ENCODE measurements around the gene NDC80. TPM values are rescaled to one million over a fixed set of nuclear protein-coding genes. Genes with fewer than 3 reads are reported as not detected.
"Not testable (repeated sequence)": the region's sequence is repeated elsewhere in the genome, so short reads cannot be mapped to it uniquely, and the experiment has no call there.

NDC80 gene
- total RNA-seq, 1 experiment from 2014 or later, result 36.0 TPM

GRCh38 chr18:2657788-2658458 lies 86.6 kb downstream of the NDC80 start:
- POLR2A ChIA-PET, result interaction anchor here (0.6 to 0.7 kb wide), 4 partner anchors 11 to 95 kb away, joined by 3 to 6 read pairs (median 4); no protein-coding TSS in a partner anchor

DNA sequence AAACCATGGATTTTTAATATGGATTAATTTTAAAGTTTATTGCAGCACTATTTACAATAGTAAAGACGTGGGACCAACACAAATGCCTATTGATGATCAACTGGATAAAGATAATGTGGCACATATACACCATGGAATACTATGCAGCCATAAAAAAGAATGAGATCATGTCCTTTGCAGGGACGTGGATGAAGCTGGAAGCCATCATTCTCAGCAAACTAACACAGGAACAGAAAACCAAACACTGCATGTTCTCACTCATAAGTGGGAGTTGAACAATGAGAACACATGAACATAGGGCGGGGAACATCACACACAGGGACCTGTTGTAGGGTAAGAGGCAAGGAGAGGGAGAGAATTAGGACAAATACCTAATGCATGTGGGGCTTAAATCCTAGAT lies 89.5 kb downstream of the NDC80 start:
- in situ Hi-C loops (cut with HindIII; ENCODE audit: low pct_unique_long_range_greater_than_20kb, low sequenced_read_pairs); H3K4me3 ChIP-seq (ENCODE audit: low read depth in 2 of 2, low read length in 2 of 2); intact Hi-C loops (cut with micrococcal nuclease; ENCODE audit: unreplicated experiment); H3K27me3 ChIP-seq (ENCODE audit: control insufficient read depth, insufficient read depth, low read length); ATAC-seq; H3K27ac ChIP-seq (ENCODE audit: low read length); CTCF ChIA-PET; DNase-seq (ENCODE audit: low read depth, low spot score); BruUV-seq (replicated peaks); POLR2A ChIA-PET; H3K9me3 ChIP-seq (ENCODE audit: control insufficient read depth, insufficient read depth, low read depth, low read length); H3K36me3 ChIP-seq (ENCODE audit: control insufficient read depth, insufficient read depth, low read length): not testable (repeated sequence)
- H3K4me1 ChIP-seq (ENCODE audit: control insufficient read depth, insufficient read depth, low read length), result peaks cover 13% of the 10 kb centered on the region; the same call in 1 of the 2 replicates

More at GRCh38 chr18:2657788-2658458, 86.6 kb downstream of the NDC80 start:
- DNase-seq (ENCODE audit: low read depth, low spot score) (no peak), ATAC-seq (0 out of 2 replicates have a peak, but pooled peaks have one; percentile 29)
- Histone ChIP-seq H3K9me3 (ENCODE audit: control insufficient read depth, insufficient read depth, low read depth, low read length) (no peaks in the 10 kb centered on the region), H3K4me1 (ENCODE audit: control insufficient read depth, insufficient read depth, low read length) (peaks cover 21% of the 10 kb centered on the region), H3K27ac (ENCODE audit: low read length) (peak overlapping the region; percentile 68), H3K4me3 (ENCODE audit: low read depth in 2 of 2, low read length in 2 of 2) (peak overlapping the region; percentile 87 to 94), H3K27me3 (ENCODE audit: control insufficient read depth, insufficient read depth, low read length) (no peaks in the 10 kb centered on the region), H3K36me3 (ENCODE audit: control insufficient read depth, insufficient read depth, low read length) (peaks cover 6% of the 10 kb centered on the region; the same call in 1 of the 2 replicates)
- intact Hi-C loops (cut with micrococcal nuclease; ENCODE audit: unreplicated experiment), result no loop called here
- CTCF ChIA-PET, result no interaction called here
- in situ Hi-C loops (cut with HindIII; ENCODE audit: low pct_unique_long_range_greater_than_20kb, low sequenced_read_pairs), result no loop called here
- BruUV-seq (replicated peaks), result no TSS peak
- TF ChIP-seq TCF7L2 (IDR thresholded peaks at IDR 0.05; ENCODE audit: low read depth, low read length) (no peak), POLR2AphosphoS5 (IDR thresholded peaks at IDR 0.05; ENCODE audit: low read depth, low read length) (peak; percentile 24; the same call in 1 of the 2 replicates), SIN3A (IDR thresholded peaks at IDR 0.05; ENCODE audit: borderline replicate concordance, insufficient read depth, low read depth, low read length) (no peak), REST (IDR thresholded peaks at IDR 0.05; ENCODE audit: insufficient read depth in 1 of 2, low read depth in 2 of 2, low read length in 1 of 2) (no peak), CTCF (IDR thresholded peaks at IDR 0.05) (no peak)

DNA sequence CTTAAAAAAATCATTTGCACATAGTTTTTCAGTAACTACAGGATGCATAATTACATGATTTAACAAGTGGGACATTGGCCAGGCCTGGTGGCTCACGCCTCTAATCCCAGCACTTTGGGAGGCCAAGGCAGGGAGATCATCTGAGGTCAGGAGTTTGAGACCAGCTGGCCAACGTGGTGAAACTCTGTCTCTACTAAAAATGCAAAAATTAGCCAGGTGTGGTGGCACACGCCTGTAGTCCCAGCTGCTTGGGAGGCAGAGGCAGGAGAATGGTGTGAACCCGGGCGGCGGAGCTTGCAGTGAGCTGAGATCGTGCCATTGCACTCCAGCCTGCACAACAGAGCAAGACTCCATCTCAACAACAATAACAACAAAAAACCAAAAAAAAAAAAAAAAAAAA lies 90.9 kb downstream of the NDC80 start:
- CTCF ChIA-PET; POLR2A ChIA-PET; BruUV-seq (replicated peaks); H3K9me3 ChIP-seq (ENCODE audit: control insufficient read depth, insufficient read depth, low read depth, low read length); intact Hi-C loops (cut with micrococcal nuclease; ENCODE audit: unreplicated experiment); H3K27me3 ChIP-seq (ENCODE audit: control insufficient read depth, insufficient read depth, low read length); H3K27ac ChIP-seq (ENCODE audit: low read length); ATAC-seq; in situ Hi-C loops (cut with HindIII; ENCODE audit: low pct_unique_long_range_greater_than_20kb, low sequenced_read_pairs); H3K4me3 ChIP-seq (ENCODE audit: low read depth in 2 of 2, low read length in 2 of 2); H3K36me3 ChIP-seq (ENCODE audit: control insufficient read depth, insufficient read depth, low read length); DNase-seq (ENCODE audit: low read depth, low spot score): not testable (repeated sequence)
- peaks cover 13% of the 10 kb centered on the region; the same call in 1 of the 2 replicates for H3K4me1 ChIP-seq (ENCODE audit: control insufficient read depth, insufficient read depth, low read length)

All from Panc1 (cell line).